ENCODE data around the gene CRACR2A. TPM values are rescaled to one million over a fixed set of nuclear protein-coding genes. Genes with fewer than 3 reads are reported as not detected.

CRACR2A gene
- total and polyA plus RNA-seq, 2 of the 13 experiments (the other 11 are each of a cell fraction or from before 2014, with no cell fraction given): 0.09 to 0.20 TPM

DNA sequence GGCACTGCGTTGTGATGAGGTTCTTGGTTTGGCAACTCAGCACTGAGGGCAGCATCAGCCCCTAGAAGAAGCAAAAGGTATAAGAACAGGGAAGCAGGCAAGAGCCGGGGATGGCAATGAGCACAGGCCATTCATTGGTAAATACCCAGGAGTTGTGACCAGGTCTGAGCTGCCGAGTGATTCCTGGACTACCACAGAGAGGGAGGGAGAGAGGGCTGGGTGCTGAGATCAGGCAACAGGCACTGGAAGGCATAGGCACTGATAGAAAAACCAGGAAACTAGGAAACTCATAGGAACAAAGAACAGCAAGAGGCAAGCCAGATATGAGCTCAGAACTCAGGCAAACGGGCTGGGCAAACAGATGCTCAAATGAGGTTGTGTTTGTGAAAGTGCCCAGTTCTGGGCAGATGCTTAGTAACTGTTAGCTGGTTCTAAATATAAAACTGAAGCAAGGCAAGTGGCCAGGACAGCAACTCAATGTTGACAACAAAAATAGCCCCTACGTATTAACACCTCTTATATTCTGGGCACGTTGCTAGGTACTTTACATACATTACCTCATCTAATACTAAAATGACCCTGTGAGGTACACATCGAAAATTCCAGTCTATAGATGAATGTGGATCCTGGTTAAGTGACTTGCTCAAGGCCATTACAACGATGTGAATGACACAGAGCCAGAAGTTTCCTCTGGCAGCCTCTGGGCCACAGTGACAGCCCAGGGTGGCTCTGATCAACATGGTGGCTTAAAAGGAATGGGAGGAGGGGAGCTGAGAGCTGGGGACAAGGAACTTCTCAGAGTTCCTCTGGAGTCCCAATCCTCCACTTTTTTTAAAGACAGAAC lies 140.8 kb downstream of the CRACR2A start:
- FAIRE-seq (no peak), DNase-seq (ENCODE audit: low spot score) (no peak), ATAC-seq (no peak)
- H4K20me1 ChIP-seq (ENCODE audit: insufficient read depth, low read length): no peaks in the 10 kb centered on the region
- H3K9ac ChIP-seq (ENCODE audit: insufficient read depth, low read depth, low read length): no peak overlapping the region
- no peaks in the 10 kb centered on the region for H3K9me3 ChIP-seq (ENCODE audit: low read length)
- BruUV-seq (replicated peaks): no TSS peak
- 24% methylated on average over 8 of the region's 8 CpGs for WGBS (ENCODE audit: low lambda C conversion rate)
- no peak overlapping the region for H3K4me3 ChIP-seq (replicated peaks in 1 of 3; ENCODE audit: insufficient read depth in 1 of 3, low read depth in 2 of 3, low read length in 3 of 3)
- H3K79me2 ChIP-seq (ENCODE audit: insufficient read depth, low read length): no peaks in the 10 kb centered on the region
- H2AFZ ChIP-seq (ENCODE audit: low read length): no peak overlapping the region
- in situ Hi-C loops (cut with HindIII; ENCODE audit: extremely low pct_ligation_motif_present, low pct_unique_long_range_greater_than_20kb) (no loop called here), intact Hi-C loops (cut with micrococcal nuclease; ENCODE audit: unreplicated experiment) (no loop called here)
- no peak overlapping the region for H3K27ac ChIP-seq (ENCODE audit: extremely low read length, insufficient read depth, low read length)
- no peaks in the 10 kb centered on the region for H3K36me3 ChIP-seq (replicated peaks in 1 of 2; ENCODE audit: control insufficient read depth in 1 of 2, insufficient read depth in 2 of 2, low read length in 2 of 2)
- H3K4me2 ChIP-seq (ENCODE audit: low read depth, low read length): no peak overlapping the region
- H3K27me3 ChIP-seq (ENCODE audit: control insufficient read depth in 1 of 2, insufficient read depth in 2 of 2, low read length in 2 of 2): peaks cover 1 to 23% of the 10 kb centered on the region in 2 experiments; a peak in 2 of 5 replicates
- CTCF ChIA-PET (ENCODE audit: low intra/inter-chr PET ratio, low total read pairs): no interaction called here
- no peaks in the 10 kb centered on the region for H3K4me1 ChIP-seq (ENCODE audit: insufficient read depth, low read length)
- no peak for TF ChIP-seq IKZF1 (IDR thresholded peaks at IDR 0.05)
- no peak for TF ChIP-seq ZNF292 (CRISPR knock-in tag; IDR thresholded peaks at IDR 0.05; ENCODE audit: borderline replicate concordance, low read depth)
- TF ChIP-seq ELF3 (CRISPR knock-in tag; IDR thresholded peaks at IDR 0.05): no peak
- TF ChIP-seq, protein P1, sequence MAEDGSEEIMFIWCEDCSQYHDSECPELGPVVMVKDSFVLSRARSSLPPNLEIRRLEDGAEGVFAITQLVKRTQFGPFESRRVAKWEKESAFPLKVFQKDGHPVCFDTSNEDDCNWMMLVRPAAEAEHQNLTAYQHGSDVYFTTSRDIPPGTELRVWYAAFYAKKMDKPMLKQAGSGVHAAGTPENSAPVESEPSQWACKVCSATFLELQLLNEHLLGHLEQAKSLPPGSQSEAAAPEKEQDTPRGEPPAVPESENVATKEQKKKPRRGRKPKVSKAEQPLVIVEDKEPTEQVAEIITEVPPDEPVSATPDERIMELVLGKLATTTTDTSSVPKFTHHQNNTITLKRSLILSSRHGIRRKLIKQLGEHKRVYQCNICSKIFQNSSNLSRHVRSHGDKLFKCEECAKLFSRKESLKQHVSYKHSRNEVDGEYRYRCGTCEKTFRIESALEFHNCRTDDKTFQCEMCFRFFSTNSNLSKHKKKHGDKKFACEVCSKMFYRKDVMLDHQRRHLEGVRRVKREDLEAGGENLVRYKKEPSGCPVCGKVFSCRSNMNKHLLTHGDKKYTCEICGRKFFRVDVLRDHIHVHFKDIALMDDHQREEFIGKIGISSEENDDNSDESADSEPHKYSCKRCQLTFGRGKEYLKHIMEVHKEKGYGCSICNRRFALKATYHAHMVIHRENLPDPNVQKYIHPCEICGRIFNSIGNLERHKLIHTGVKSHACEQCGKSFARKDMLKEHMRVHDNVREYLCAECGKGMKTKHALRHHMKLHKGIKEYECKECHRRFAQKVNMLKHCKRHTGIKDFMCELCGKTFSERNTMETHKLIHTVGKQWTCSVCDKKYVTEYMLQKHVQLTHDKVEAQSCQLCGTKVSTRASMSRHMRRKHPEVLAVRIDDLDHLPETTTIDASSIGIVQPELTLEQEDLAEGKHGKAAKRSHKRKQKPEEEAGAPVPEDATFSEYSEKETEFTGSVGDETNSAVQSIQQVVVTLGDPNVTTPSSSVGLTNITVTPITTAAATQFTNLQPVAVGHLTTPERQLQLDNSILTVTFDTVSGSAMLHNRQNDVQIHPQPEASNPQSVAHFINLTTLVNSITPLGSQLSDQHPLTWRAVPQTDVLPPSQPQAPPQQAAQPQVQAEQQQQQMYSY (CRISPR knock-in tag; IDR thresholded peaks at IDR 0.05): no peak
- POLR2A ChIA-PET: no interaction called here

Measured in HepG2 (cell line).